ENCODE data around the gene EXOC2. TPM values are rescaled to one million over a fixed set of nuclear protein-coding genes. Genes with fewer than 3 reads are reported as not detected.
"Not testable (repeated sequence)": the region's sequence is repeated elsewhere in the genome, so short reads cannot be mapped to it uniquely, and the experiment has no call there.

EXOC2 gene
- total RNA-seq, 1 donor, result 19.8 TPM

GRCh38 chr6:605895-606294 lies 87.0 kb downstream of the EXOC2 start:
- H3K4me1 ChIP-seq (ENCODE audit: insufficient read depth, low read length); H3K27me3 ChIP-seq (ENCODE audit: insufficient read depth, low read length); H3K9me3 ChIP-seq (ENCODE audit: low read depth, low read length); H3K4me3 ChIP-seq (ENCODE audit: low read length): not testable (repeated sequence)

GRCh38 chr6:604579-604978 lies 88.4 kb downstream of the EXOC2 start:
- no peaks in the 10 kb centered on the region for H3K27me3 ChIP-seq (ENCODE audit: insufficient read depth, low read length)
- no peaks in the 10 kb centered on the region for H3K4me1 ChIP-seq (ENCODE audit: insufficient read depth, low read length)
- H3K9me3 ChIP-seq (ENCODE audit: low read depth, low read length), result no peaks in the 10 kb centered on the region
- H3K4me3 ChIP-seq (ENCODE audit: low read length), result no peak overlapping the region

GRCh38 chr6:603265-603664 lies 89.7 kb downstream of the EXOC2 start:
- Histone ChIP-seq H3K4me1 (ENCODE audit: insufficient read depth, low read length) (no peaks in the 10 kb centered on the region), H3K9me3 (ENCODE audit: low read depth, low read length) (no peaks in the 10 kb centered on the region), H3K27me3 (ENCODE audit: insufficient read depth, low read length) (no peaks in the 10 kb centered on the region), H3K4me3 (ENCODE audit: low read length) (no peak overlapping the region)

GRCh38 chr6:599576-600448 lies 93.1 kb downstream of the EXOC2 start:
- no peaks in the 10 kb centered on the region for H3K27me3 ChIP-seq (ENCODE audit: insufficient read depth, low read length)
- H3K9me3 ChIP-seq (ENCODE audit: low read depth, low read length), result no peaks in the 10 kb centered on the region
- H3K4me1 ChIP-seq (ENCODE audit: insufficient read depth, low read length), result no peaks in the 10 kb centered on the region
- H3K4me3 ChIP-seq (ENCODE audit: low read length), result no peak overlapping the region

- Histone ChIP-seq H3K4me3 (ENCODE audit: low read length) (no peak overlapping the region), H3K27me3 (ENCODE audit: insufficient read depth, low read length) (no peaks in the 10 kb centered on the region), H3K4me1 (ENCODE audit: insufficient read depth, low read length) (no peaks in the 10 kb centered on the region), H3K9me3 (ENCODE audit: low read depth, low read length) (no peaks in the 10 kb centered on the region)
Observed at GRCh38 chr6:593907-594212, 99.1 kb downstream of the EXOC2 start.

GRCh38 chr6:593139-593906 lies 99.6 kb downstream of the EXOC2 start:
- Histone ChIP-seq H3K9me3 (ENCODE audit: low read depth, low read length) (no peaks in the 10 kb centered on the region), H3K4me1 (ENCODE audit: insufficient read depth, low read length) (no peaks in the 10 kb centered on the region), H3K27me3 (ENCODE audit: insufficient read depth, low read length) (no peaks in the 10 kb centered on the region), H3K4me3 (ENCODE audit: low read length) (no peak overlapping the region)

- no peaks in the 10 kb centered on the region for H3K27me3 ChIP-seq (ENCODE audit: insufficient read depth, low read length)
- no peaks in the 10 kb centered on the region for H3K9me3 ChIP-seq (ENCODE audit: low read depth, low read length)
- H3K4me3 ChIP-seq (ENCODE audit: low read length), result no peak overlapping the region
- no peaks in the 10 kb centered on the region for H3K4me1 ChIP-seq (ENCODE audit: insufficient read depth, low read length)
Observed at GRCh38 chr6:589090-589489, 103.8 kb downstream of the EXOC2 start.

- no peaks in the 10 kb centered on the region for H3K27me3 ChIP-seq (ENCODE audit: insufficient read depth, low read length)
Observed at GRCh38 chr6:586553-586952, 106.4 kb downstream of the EXOC2 start.

GRCh38 chr6:583635-584034 lies 109.3 kb downstream of the EXOC2 start:
- Histone ChIP-seq H3K9me3 (ENCODE audit: low read depth, low read length) (no peaks in the 10 kb centered on the region), H3K27me3 (ENCODE audit: insufficient read depth, low read length) (no peaks in the 10 kb centered on the region), H3K4me1 (ENCODE audit: insufficient read depth, low read length) (no peaks in the 10 kb centered on the region), H3K4me3 (ENCODE audit: low read length) (no peak overlapping the region)

More at GRCh38 chr6:586553-586952, 106.4 kb downstream of the EXOC2 start:
- Histone ChIP-seq H3K4me3 (ENCODE audit: low read length) (no peak overlapping the region), H3K4me1 (ENCODE audit: insufficient read depth, low read length) (no peaks in the 10 kb centered on the region), H3K9me3 (ENCODE audit: low read depth, low read length) (no peaks in the 10 kb centered on the region)

- no peaks in the 10 kb centered on the region for H3K9me3 ChIP-seq (ENCODE audit: low read depth, low read length)
- H3K4me3 ChIP-seq (ENCODE audit: low read length), result no peak overlapping the region
- no peaks in the 10 kb centered on the region for H3K27me3 ChIP-seq (ENCODE audit: insufficient read depth, low read length)
- no peaks in the 10 kb centered on the region for H3K4me1 ChIP-seq (ENCODE audit: insufficient read depth, low read length)
Observed at GRCh38 chr6:583116-583515, 109.8 kb downstream of the EXOC2 start.

- Histone ChIP-seq H3K9me3 (ENCODE audit: low read depth, low read length) (no peaks in the 10 kb centered on the region), H3K27me3 (ENCODE audit: insufficient read depth, low read length) (no peaks in the 10 kb centered on the region), H3K4me1 (ENCODE audit: insufficient read depth, low read length) (no peaks in the 10 kb centered on the region), H3K4me3 (ENCODE audit: low read length) (no peak overlapping the region)
Observed at GRCh38 chr6:582370-582769, 110.6 kb downstream of the EXOC2 start.

- H3K9me3 ChIP-seq (ENCODE audit: low read depth, low read length), result no peaks in the 10 kb centered on the region
- no peaks in the 10 kb centered on the region for H3K4me1 ChIP-seq (ENCODE audit: insufficient read depth, low read length)
- no peak overlapping the region for H3K4me3 ChIP-seq (ENCODE audit: low read length)
Observed at GRCh38 chr6:579339-579738, 113.6 kb downstream of the EXOC2 start.

GRCh38 chr6:572596-573265 lies 120.2 kb downstream of the EXOC2 start:
- Histone ChIP-seq H3K27me3 (ENCODE audit: insufficient read depth, low read length) (no peaks in the 10 kb centered on the region), H3K4me3 (ENCODE audit: low read length) (no peak overlapping the region), H3K4me1 (ENCODE audit: insufficient read depth, low read length) (no peaks in the 10 kb centered on the region), H3K9me3 (ENCODE audit: low read depth, low read length) (no peaks in the 10 kb centered on the region)

More at GRCh38 chr6:579339-579738, 113.6 kb downstream of the EXOC2 start:
- H3K27me3 ChIP-seq (ENCODE audit: insufficient read depth, low read length), result no peaks in the 10 kb centered on the region

- no peaks in the 10 kb centered on the region for H3K27me3 ChIP-seq (ENCODE audit: insufficient read depth, low read length)
- H3K4me3 ChIP-seq (ENCODE audit: low read length), result no peak overlapping the region
- no peaks in the 10 kb centered on the region for H3K9me3 ChIP-seq (ENCODE audit: low read depth, low read length)
- no peaks in the 10 kb centered on the region for H3K4me1 ChIP-seq (ENCODE audit: insufficient read depth, low read length)
Observed at GRCh38 chr6:571892-572291, 121.0 kb downstream of the EXOC2 start.

GRCh38 chr6:570825-571224 lies 122.1 kb downstream of the EXOC2 start:
- no peak overlapping the region for H3K4me3 ChIP-seq (ENCODE audit: low read length)
- H3K27me3 ChIP-seq (ENCODE audit: insufficient read depth, low read length), result no peaks in the 10 kb centered on the region
- no peaks in the 10 kb centered on the region for H3K4me1 ChIP-seq (ENCODE audit: insufficient read depth, low read length)
- H3K9me3 ChIP-seq (ENCODE audit: low read depth, low read length), result no peaks in the 10 kb centered on the region
